HFFc6 (cell line): ENCODE data around the gene FHL2. TPM values are rescaled to one million over a fixed set of nuclear protein-coding genes. Genes with fewer than 3 reads are reported as not detected.
A peak's percentile ranks its signal among the peaks of the same experiment; 100 is the strongest.

Source experiments
- DNase-seq: peaks from one replicate; pipeline ENCODE4 v3.0.0-alpha.2; 2018
- H3K27ac Mint-ChIP-seq: 2 replicates; pipeline ENCODE4 v1.8.0; 2020; ENCODE audit warnings: mild to moderate bottlenecking, mixed read lengths
- H3K27me3 Mint-ChIP-seq: 2 replicates; pipeline ENCODE4 v1.8.0; 2021; ENCODE audit warnings: mild to moderate bottlenecking, moderate library complexity, mixed read lengths; ENCODE audit not compliant: insufficient read depth
- H3K36me3 Mint-ChIP-seq: 2 replicates; pipeline ENCODE4 v1.8.0; 2021; ENCODE audit warnings: low read depth, mixed read lengths
- H3K4me1 Mint-ChIP-seq: 2 replicates; pipeline ENCODE4 v1.8.0; 2020; ENCODE audit warnings: low read depth, mixed read lengths
- H3K4me3 Mint-ChIP-seq: 2 replicates; pipeline ENCODE4 v1.8.0; 2020; ENCODE audit warnings: mild to moderate bottlenecking, moderate library complexity, mixed read lengths
- H3K9me3 Mint-ChIP-seq: 2 replicates; pipeline ENCODE4 v1.8.0; 2020; ENCODE audit warnings: mild to moderate bottlenecking, mixed read lengths
- CTCF ChIP-seq: fragments of 200-600 bp; sonication (generic); IDR thresholded peaks from 2 replicates; pipeline ENCODE4 v1.5.0; 2021; ENCODE audit warnings: antibody characterized with exemption, mild to moderate bottlenecking
- total RNA-seq, 6 experiments: library from RNA; stranded (reverse); fragmentation: NEBNext Ultra II Directional; extraction: Animal tissue kit (Norgen Biotek cat#: 25700); gene quantifications; 2 replicates in 1 of 6; 3 replicates in 5 of 6; pipeline ENCODE4 v1.2.3, GENCODE V29; 2021

Gene FHL2
- total RNA-seq, 6 experiments from 2014 or later, result 211 to 281 (median 243) TPM

- peaks cover 10% of the 10 kb centered on the region for H3K4me1 Mint-ChIP-seq
- peaks cover 21% of the 10 kb centered on the region for H3K27me3 Mint-ChIP-seq
- peaks cover 12% of the 10 kb centered on the region for H3K9me3 Mint-ChIP-seq
Observed at GRCh38 chr2:105418522-105418921, 19.7 kb upstream of the FHL2 start.

GRCh38 chr2:105417857-105418436, 19.1 kb upstream of the FHL2 start:
- peaks cover 6% of the 10 kb centered on the region for H3K9me3 Mint-ChIP-seq
- H3K27me3 Mint-ChIP-seq, result peaks cover 19% of the 10 kb centered on the region
- peak; percentile 40 for DNase-seq
- H3K36me3 Mint-ChIP-seq, result peaks cover 7% of the 10 kb centered on the region
- H3K4me3 Mint-ChIP-seq, result no peak overlapping the region
- no peak overlapping the region for H3K27ac Mint-ChIP-seq
- TF ChIP-seq CTCF, result no peak
- H3K4me1 Mint-ChIP-seq, result peaks cover 10% of the 10 kb centered on the region

More at GRCh38 chr2:105418522-105418921, 19.7 kb upstream of the FHL2 start:
- no peak for TF ChIP-seq CTCF
- Mint-ChIP-seq H3K27ac (no peak overlapping the region), H3K4me3 (no peak overlapping the region), H3K36me3 (peaks cover 11% of the 10 kb centered on the region)
- no peak for DNase-seq

- peaks cover 14% of the 10 kb centered on the region for H3K27me3 Mint-ChIP-seq
- peaks cover 17% of the 10 kb centered on the region for H3K4me1 Mint-ChIP-seq
Observed at GRCh38 chr2:105416156-105416555, 17.3 kb upstream of the FHL2 start.

GRCh38 chr2:105415007-105415406, 16.2 kb upstream of the FHL2 start:
- Mint-ChIP-seq H3K4me3 (no peak overlapping the region), H3K27ac (no peak overlapping the region), H3K36me3 (no peaks in the 10 kb centered on the region), H3K9me3 (peaks cover 3% of the 10 kb centered on the region), H3K4me1 (peaks cover 28% of the 10 kb centered on the region), H3K27me3 (peaks cover 6% of the 10 kb centered on the region)
- TF ChIP-seq CTCF, result no peak
- DNase-seq, result no peak

More at GRCh38 chr2:105416156-105416555, 17.3 kb upstream of the FHL2 start:
- no peak for TF ChIP-seq CTCF
- Mint-ChIP-seq H3K4me3 (no peak overlapping the region), H3K27ac (no peak overlapping the region), H3K36me3 (peaks cover under 1% of the 10 kb centered on the region; the same call in 1 of the 2 replicates), H3K9me3 (peaks cover 6% of the 10 kb centered on the region)
- DNase-seq, result no peak

GRCh38 chr2:105413206-105413605, 14.4 kb upstream of the FHL2 start:
- H3K4me1 Mint-ChIP-seq, result peaks cover 45% of the 10 kb centered on the region
- TF ChIP-seq CTCF, result no peak

More at GRCh38 chr2:105413206-105413605, 14.4 kb upstream of the FHL2 start:
- H3K9me3 Mint-ChIP-seq, result no peaks in the 10 kb centered on the region
- DNase-seq, result no peak
- no peaks in the 10 kb centered on the region for H3K36me3 Mint-ChIP-seq
- H3K4me3 Mint-ChIP-seq, result no peak overlapping the region
- no peak overlapping the region for H3K27ac Mint-ChIP-seq
- peaks cover 3% of the 10 kb centered on the region for H3K27me3 Mint-ChIP-seq
